ENCODE data around the gene C19orf38. TPM values are rescaled to one million over a fixed set of nuclear protein-coding genes. Genes with fewer than 3 reads are reported as not detected.

The C19orf38 gene
- polyA plus RNA-seq, 1 of the 3 experiments (the other 2 are of a cell fraction): 0.15 TPM

DNA sequence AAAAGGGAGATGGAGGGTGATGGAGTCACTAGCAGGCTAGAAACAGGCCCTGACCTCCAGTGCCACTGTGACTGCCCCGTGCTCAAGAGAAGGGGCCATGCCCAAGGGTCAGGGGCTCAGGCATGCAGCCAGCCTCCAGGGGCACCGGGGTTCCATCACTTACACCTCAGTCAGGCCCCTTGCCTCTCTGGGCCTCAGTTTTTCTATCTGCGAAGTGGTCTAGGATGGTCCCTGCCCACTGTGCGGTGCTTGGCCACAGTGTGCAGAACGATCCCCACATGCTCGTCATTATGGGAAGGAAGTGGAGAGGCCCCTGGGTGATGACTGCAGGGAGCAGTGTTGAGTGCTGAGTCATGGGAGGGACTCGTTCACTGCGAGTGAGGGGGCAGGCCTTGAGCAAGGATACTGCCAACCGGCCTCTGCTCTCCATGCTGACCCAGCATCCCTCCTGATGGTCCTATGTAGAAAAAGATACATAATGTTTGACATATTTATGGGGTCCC is 35.3 kb upstream of the C19orf38 start:
- CTCF ChIA-PET: no interaction called here
- TF ChIP-seq NRF1 (IDR thresholded peaks at IDR 0.05; ENCODE audit: low read depth, low read length) (no peak), POLR2AphosphoS5 (IDR thresholded peaks at IDR 0.05; ENCODE audit: low read depth, low read length) (peak; percentile 62; the same call in 1 of the 2 replicates), FOXJ3 (CRISPR knock-in tag; IDR thresholded peaks at IDR 0.05) (no peak), SMC3 (IDR thresholded peaks at IDR 0.05; ENCODE audit: low read depth, low read length) (no peak), JUND (IDR thresholded peaks at IDR 0.05) (peak; percentile 74; the same call in 1 of the 2 replicates), FOSL2 (IDR thresholded peaks at IDR 0.05; ENCODE audit: borderline replicate concordance, low read depth) (peak; percentile 88; the same call in 1 of the 2 replicates), YY1 (IDR thresholded peaks at IDR 0.05; ENCODE audit: low read depth) (no peak), TEAD4 (IDR thresholded peaks at IDR 0.05; ENCODE audit: borderline replicate concordance, insufficient read depth) (no peak), SIN3A (IDR thresholded peaks at IDR 0.05; ENCODE audit: borderline replicate concordance, low read depth, low read length) (peak; percentile 70; the same call in 1 of the 2 replicates), GATA2 (CRISPR knock-in tag; IDR thresholded peaks at IDR 0.05) (no peak), RCOR1 (IDR thresholded peaks at IDR 0.05; ENCODE audit: low read length) (no peak), TCF12 (IDR thresholded peaks at IDR 0.05) (peak; percentile 73), MAX (IDR thresholded peaks at IDR 0.05; ENCODE audit: low read depth) (peak; percentile 94), IRF3 (IDR thresholded peaks at IDR 0.05; ENCODE audit: low read depth, low read length) (no peak), TAF1 (IDR thresholded peaks at IDR 0.05; ENCODE audit: borderline replicate concordance, low read depth, low read length) (no peak), ELF1 (IDR thresholded peaks at IDR 0.05) (no peak), MEF2A (IDR thresholded peaks at IDR 0.05; ENCODE audit: borderline replicate concordance, low read depth) (no peak), FOXM1 (IDR thresholded peaks at IDR 0.05; ENCODE audit: low read depth) (no peak), EP300 (IDR thresholded peaks at IDR 0.05; ENCODE audit: borderline replicate concordance in 1 of 2, low read depth in 1 of 2, low read length in 1 of 2) (no peak; a peak in 1 of 4 replicates), RXRA (IDR thresholded peaks at IDR 0.05; ENCODE audit: borderline replicate concordance, low read depth) (no peak), CHD2 (IDR thresholded peaks at IDR 0.05; ENCODE audit: low read length, partially characterized antibody) (no peak), CTCF (IDR thresholded peaks at IDR 0.05) (no peak; the same call in 1 of the 2 replicates), GABPA (IDR thresholded peaks at IDR 0.05; ENCODE audit: low read depth) (peak; percentile 56), RFX5 (IDR thresholded peaks at IDR 0.05; ENCODE audit: low read length) (no peak)
- TF ChIP-seq, protein P1, sequence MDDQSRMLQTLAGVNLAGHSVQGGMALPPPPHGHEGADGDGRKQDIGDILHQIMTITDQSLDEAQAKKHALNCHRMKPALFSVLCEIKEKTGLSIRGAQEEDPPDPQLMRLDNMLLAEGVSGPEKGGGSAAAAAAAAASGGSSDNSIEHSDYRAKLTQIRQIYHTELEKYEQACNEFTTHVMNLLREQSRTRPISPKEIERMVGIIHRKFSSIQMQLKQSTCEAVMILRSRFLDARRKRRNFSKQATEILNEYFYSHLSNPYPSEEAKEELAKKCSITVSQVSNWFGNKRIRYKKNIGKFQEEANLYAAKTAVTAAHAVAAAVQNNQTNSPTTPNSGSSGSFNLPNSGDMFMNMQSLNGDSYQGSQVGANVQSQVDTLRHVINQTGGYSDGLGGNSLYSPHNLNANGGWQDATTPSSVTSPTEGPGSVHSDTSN (IDR thresholded peaks at IDR 0.05): peak; percentile 53
- TF ChIP-seq, protein P2, sequence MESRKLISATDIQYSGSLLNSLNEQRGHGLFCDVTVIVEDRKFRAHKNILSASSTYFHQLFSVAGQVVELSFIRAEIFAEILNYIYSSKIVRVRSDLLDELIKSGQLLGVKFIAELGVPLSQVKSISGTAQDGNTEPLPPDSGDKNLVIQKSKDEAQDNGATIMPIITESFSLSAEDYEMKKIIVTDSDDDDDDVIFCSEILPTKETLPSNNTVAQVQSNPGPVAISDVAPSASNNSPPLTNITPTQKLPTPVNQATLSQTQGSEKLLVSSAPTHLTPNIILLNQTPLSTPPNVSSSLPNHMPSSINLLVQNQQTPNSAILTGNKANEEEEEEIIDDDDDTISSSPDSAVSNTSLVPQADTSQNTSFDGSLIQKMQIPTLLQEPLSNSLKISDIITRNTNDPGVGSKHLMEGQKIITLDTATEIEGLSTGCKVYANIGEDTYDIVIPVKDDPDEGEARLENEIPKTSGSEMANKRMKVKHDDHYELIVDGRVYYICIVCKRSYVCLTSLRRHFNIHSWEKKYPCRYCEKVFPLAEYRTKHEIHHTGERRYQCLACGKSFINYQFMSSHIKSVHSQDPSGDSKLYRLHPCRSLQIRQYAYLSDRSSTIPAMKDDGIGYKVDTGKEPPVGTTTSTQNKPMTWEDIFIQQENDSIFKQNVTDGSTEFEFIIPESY (IDR thresholded peaks at IDR 0.05; ENCODE audit: borderline replicate concordance, low read depth): no peak
- TF ChIP-seq, protein P3, sequence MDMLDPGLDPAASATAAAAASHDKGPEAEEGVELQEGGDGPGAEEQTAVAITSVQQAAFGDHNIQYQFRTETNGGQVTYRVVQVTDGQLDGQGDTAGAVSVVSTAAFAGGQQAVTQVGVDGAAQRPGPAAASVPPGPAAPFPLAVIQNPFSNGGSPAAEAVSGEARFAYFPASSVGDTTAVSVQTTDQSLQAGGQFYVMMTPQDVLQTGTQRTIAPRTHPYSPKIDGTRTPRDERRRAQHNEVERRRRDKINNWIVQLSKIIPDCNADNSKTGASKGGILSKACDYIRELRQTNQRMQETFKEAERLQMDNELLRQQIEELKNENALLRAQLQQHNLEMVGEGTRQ (IDR thresholded peaks at IDR 0.05; ENCODE audit: borderline replicate concordance, low read depth, low read length): no peak

More for the DNA sequence above, 35.3 kb upstream of the C19orf38 start:
- Histone ChIP-seq H3F3A (replicated peaks; ENCODE audit: insufficient read depth) (peaks cover 8% of the 10 kb centered on the region), H3K27me3 (ENCODE audit: insufficient read depth) (no peaks in the 10 kb centered on the region), H3K9me2 (no peaks in the 10 kb centered on the region), H3K4me3 (ENCODE audit: low read depth in 2 of 2, low read length in 1 of 2) (no peak overlapping the region), H3K9ac (peak overlapping the region; percentile 36; the same call in 1 of the 2 replicates), H3K36me3 (replicated peaks in 1 of 2; ENCODE audit: control insufficient read depth in 1 of 2, insufficient read depth in 2 of 2, low read length in 1 of 2) (peaks cover 6 to 23% of the 10 kb centered on the region in 2 experiments), H3K4me1 (ENCODE audit: control insufficient read depth in 1 of 2, insufficient read depth in 2 of 2, low read depth in 1 of 2, low read length in 1 of 2) (peaks cover 34 to 40% of the 10 kb centered on the region in 2 experiments; a peak in 3 of 4 replicates), H2AFZ (ENCODE audit: low read depth) (no peak overlapping the region), H3K9me3 (no peaks in the 10 kb centered on the region), H3K27ac (ENCODE audit: low read depth in 2 of 2, low read length in 1 of 2) (peak overlapping the region; percentile 54 to 85), H3K79me2 (ENCODE audit: insufficient read depth) (peaks cover 32% of the 10 kb centered on the region), H4K20me1 (ENCODE audit: insufficient read depth) (no peaks in the 10 kb centered on the region), H3K4me2 (0 out of 2 replicates have a peak overlapping the region, but pooled peaks have one; percentile 29)
- WGBS (ENCODE audit: low lambda C conversion rate): 44% methylated on average over 3 of the region's 9 CpGs
- DNase-seq: no peak
- POLR2A ChIA-PET: no interaction called here
